Measurements from ENCODE around the gene TGFBI.
"Not testable (repeated sequence)": the region's sequence is repeated elsewhere in the genome, so short reads cannot be mapped to it uniquely, and the experiment has no call there.

TGFBI gene

GRCh38 chr5:136028090-136028489, 698 bp upstream of the TGFBI start:
- no peak for FAIRE-seq

GRCh38 chr5:136030252-136030651, 1.5 kb downstream of the TGFBI start:
- no peak for FAIRE-seq

- FAIRE-seq, result no peak
Observed at GRCh38 chr5:136030956-136031611, 2.3 kb downstream of the TGFBI start.

- FAIRE-seq, result no peak
Observed at GRCh38 chr5:136031711-136032110, 2.9 kb downstream of the TGFBI start.

- no peak for FAIRE-seq
Observed at GRCh38 chr5:136032564-136032963, 3.8 kb downstream of the TGFBI start.

GRCh38 chr5:136033234-136033633, 4.4 kb downstream of the TGFBI start:
- FAIRE-seq, result no peak

GRCh38 chr5:136033848-136034247, 5.1 kb downstream of the TGFBI start:
- FAIRE-seq, result no peak

- no peak for FAIRE-seq
Observed at GRCh38 chr5:136034492-136034891, 5.7 kb downstream of the TGFBI start.

- no peak for FAIRE-seq
Observed at GRCh38 chr5:136034984-136035383, 6.2 kb downstream of the TGFBI start.

GRCh38 chr5:136035837-136036236, 7.0 kb downstream of the TGFBI start:
- FAIRE-seq, result no peak

- FAIRE-seq, result no peak
Observed at GRCh38 chr5:136036293-136036911, 7.6 kb downstream of the TGFBI start.

GRCh38 chr5:136037001-136037705, 8.4 kb downstream of the TGFBI start:
- FAIRE-seq, result no peak

- FAIRE-seq, result no peak
Observed at GRCh38 chr5:136038635-136039034, 9.8 kb downstream of the TGFBI start.

- no peak for FAIRE-seq
Observed at GRCh38 chr5:136039202-136039601, 10.4 kb downstream of the TGFBI start.

GRCh38 chr5:136040746-136041415, 12.1 kb downstream of the TGFBI start:
- no peak for FAIRE-seq

- no peak for FAIRE-seq
Observed at GRCh38 chr5:136042156-136042555, 13.4 kb downstream of the TGFBI start.

GRCh38 chr5:136042665-136043121, 13.9 kb downstream of the TGFBI start:
- no peak for FAIRE-seq

GRCh38 chr5:136043551-136043950, 14.8 kb downstream of the TGFBI start:
- no peak for FAIRE-seq

GRCh38 chr5:136043968-136044610, 15.3 kb downstream of the TGFBI start:
- FAIRE-seq, result no peak

GRCh38 chr5:136045026-136045425, 16.2 kb downstream of the TGFBI start:
- FAIRE-seq, result not testable (repeated sequence)

GRCh38 chr5:136046246-136046645, 17.5 kb downstream of the TGFBI start:
- FAIRE-seq, result no peak

- FAIRE-seq, result no peak
Observed at GRCh38 chr5:136047858-136048257, 19.1 kb downstream of the TGFBI start.

GRCh38 chr5:136048966-136049365, 20.2 kb downstream of the TGFBI start:
- FAIRE-seq, result no peak

All from G401.6 (cell line).